ENCODE results near the gene TSSK3.

TSSK3 gene

DNA sequence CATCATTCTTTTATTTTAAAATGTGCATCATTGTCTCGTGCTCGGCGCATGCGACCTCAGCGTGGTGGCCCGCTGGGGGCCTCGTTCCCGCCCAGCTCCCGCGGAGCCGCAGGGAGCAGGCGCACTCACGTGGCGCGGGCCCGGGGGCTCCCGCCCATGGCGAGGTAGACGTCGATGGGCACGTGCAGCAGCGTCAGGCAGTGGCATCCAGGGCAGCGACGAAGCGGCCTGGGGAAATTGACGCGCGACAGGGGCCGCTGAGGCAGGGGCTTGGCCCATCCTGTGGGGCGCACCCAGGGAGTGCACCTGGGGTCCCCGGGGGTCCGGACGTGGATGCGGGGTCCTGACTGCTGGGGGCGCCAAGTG lies 1.0 kb upstream of the TSSK3 start:
- no peak for ATAC-seq (replicated peaks)
- DNase-seq: no peak
- Mint-ChIP-seq H3K27ac (no peak overlapping the region), H3K9me3 (no peaks in the 10 kb centered on the region), H3K4me3 (peak overlapping the region; percentile 66 to 70), H3K4me1 (ENCODE audit: low read depth in 2 of 2) (peaks cover 17 to 18% of the 10 kb centered on the region in 2 donors), H3K36me3 (ENCODE audit: insufficient read depth) (peaks cover 30% of the 10 kb centered on the region), H3K27me3 (peaks cover 0 to 9% of the 10 kb centered on the region in 2 donors)

DNA sequence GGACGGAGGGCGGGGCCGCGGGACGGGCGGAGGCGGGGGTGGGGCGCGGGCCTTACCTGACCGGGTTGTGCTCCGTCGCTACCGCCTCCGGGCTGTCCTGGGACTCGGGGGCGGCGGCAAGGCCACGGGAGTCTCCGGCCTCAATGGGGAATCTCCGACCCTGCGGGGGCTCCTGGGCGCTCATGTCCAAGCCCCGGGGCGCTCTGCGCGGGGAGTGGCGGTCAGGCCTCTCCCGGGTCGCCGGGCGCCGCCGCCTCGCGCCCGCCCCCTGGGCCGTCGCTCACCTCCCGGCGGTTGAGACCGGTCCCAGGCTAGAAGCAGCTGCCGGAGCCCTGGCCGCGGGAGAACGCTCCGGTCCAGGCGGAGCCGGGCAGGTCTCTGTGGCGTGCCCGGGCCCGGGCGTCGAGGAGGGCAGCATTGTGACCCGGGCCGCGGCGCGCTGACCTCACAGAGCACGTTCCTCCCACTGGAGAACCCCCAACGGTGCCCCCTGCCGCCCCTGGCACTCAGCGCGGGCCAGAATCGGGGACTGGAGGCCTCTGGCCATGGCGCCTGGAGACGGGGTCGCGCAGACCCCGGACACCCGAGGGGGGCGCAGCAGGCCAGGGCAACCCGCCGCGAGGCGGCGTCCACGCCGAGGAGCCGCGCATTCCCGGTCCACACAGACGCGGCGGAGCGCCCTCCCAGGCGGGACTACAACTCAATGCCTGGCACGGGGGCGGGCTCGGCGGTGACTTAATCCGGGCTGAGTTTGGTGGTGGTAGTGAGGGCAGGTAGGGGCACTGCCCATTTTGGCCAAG lies 465 bp upstream of the TSSK3 start:
- peak; percentile 54 for ATAC-seq (replicated peaks)
- H3K27ac Mint-ChIP-seq: peak overlapping the region in 1 of 2 donors; percentile 55

DNA sequence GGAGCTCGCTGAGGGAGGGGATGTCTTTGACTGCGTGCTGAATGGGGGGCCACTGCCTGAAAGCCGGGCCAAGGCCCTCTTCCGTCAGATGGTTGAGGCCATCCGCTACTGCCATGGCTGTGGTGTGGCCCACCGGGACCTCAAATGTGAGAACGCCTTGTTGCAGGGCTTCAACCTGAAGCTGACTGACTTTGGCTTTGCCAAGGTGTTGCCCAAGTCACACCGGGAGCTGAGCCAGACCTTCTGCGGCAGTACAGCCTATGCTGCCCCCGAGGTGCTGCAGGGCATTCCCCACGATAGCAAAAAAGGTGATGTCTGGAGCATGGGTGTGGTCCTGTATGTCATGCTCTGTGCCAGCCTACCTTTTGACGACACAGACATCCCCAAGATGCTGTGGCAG lies 1.4 kb downstream of the TSSK3 start:
- Mint-ChIP-seq H3K36me3 (ENCODE audit: insufficient read depth) (peaks cover 46% of the 10 kb centered on the region), H3K4me1 (ENCODE audit: low read depth in 2 of 2) (peaks cover 17 to 18% of the 10 kb centered on the region in 2 donors), H3K27me3 (peaks cover 0 to 9% of the 10 kb centered on the region in 2 donors), H3K27ac (peak overlapping the region in 1 of 2 donors; percentile 51), H3K4me3 (no peak overlapping the region), H3K9me3 (no peaks in the 10 kb centered on the region)
- DNase-seq (no peak), ATAC-seq (replicated peaks) (no peak)

More for the DNA sequence above, 465 bp upstream of the TSSK3 start:
- H3K4me3 Mint-ChIP-seq: peak overlapping the region; percentile 9 to 50
- H3K27me3 Mint-ChIP-seq: peaks cover 0 to 9% of the 10 kb centered on the region in 2 donors
- no peaks in the 10 kb centered on the region for H3K9me3 Mint-ChIP-seq
- H3K4me1 Mint-ChIP-seq (ENCODE audit: low read depth in 2 of 2): peaks cover 17 to 18% of the 10 kb centered on the region in 2 donors
- peaks cover 32% of the 10 kb centered on the region for H3K36me3 Mint-ChIP-seq (ENCODE audit: insufficient read depth)
- DNase-seq: no peak

DNA sequence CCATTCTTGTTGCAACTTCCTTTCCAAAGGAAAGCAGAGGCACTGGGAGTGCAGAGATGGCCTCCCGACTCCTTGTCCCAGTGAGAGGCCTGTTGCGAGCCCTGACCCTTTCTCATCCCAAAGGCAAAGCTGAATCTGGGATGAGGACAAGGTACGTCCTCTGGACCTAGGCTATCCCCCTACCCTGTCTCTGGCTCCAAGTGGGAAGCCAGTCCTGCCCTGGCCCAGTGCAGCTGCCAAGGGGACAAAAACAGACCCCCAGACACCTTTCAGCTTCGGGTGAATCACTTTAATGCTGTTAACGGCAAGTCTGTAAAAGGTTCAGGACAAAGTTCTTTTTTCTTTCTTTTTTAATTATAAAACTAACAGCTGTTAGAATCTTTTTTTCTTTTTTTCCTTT lies 2.5 kb downstream of the TSSK3 start:
- DNase-seq: no peak
- Mint-ChIP-seq H3K27ac (peak overlapping the region; percentile 25 to 51), H3K27me3 (peaks cover 0 to 9% of the 10 kb centered on the region in 2 donors), H3K9me3 (no peaks in the 10 kb centered on the region), H3K4me1 (ENCODE audit: low read depth in 2 of 2) (peaks cover 11 to 13% of the 10 kb centered on the region in 2 donors), H3K36me3 (ENCODE audit: insufficient read depth) (peaks cover 48% of the 10 kb centered on the region), H3K4me3 (no peak overlapping the region)
- ATAC-seq (replicated peaks): no peak

DNA sequence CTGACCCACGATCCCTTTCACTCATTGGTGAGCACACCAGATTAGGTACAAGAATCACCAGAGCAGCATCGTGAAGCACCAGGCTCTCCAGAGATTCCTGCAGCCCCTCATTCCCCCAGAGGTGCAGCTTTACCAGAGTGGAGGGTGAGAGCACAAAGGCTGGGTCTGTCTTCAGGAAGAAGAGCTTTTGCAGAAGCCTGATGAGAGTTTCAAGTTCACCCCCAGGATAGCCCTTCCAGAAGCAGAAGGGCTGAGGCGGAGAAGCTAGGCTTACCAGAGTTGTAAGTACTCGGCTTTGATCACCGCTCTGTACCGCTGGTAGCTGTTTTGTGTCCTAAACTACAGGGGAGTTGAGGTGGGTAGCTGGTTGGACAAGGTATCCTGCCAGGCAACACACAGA lies 3.1 kb downstream of the TSSK3 start:
- H3K27ac Mint-ChIP-seq: peak overlapping the region in 1 of 2 donors; percentile 57

DNA sequence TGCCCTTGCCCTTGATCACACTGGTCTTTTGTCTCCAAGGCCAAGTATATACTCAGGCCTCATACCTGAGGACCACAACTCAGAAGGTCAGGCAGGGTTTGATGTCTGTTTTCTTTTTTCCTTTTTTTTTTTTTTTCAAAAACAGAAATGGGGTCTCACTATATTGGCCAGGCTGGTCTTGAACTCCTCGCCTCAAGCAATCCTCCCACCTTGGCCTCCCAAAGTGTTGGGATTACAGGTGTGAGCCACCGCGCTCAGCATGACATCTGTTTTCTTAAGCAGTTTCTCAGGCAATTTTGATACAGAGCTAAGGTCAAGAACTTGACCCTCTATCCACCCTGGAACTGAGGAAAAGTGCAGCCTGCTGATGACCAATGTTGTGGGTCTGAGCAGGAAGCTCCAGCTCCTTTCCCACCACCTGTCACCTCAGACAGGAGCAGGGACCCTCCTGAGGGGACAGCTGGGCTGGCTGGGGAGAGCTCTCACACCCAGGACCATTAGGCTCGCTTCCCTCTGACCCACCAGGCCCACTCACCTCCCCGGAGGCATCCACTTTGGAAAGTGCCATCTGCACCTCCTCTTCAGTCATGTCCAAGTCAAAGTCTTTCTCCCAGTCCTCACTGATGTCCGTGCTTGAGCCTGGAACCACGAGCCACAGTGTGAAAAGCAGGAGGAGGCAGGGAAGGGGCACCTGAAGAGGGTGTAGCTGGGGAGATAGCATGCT lies 5.7 kb downstream of the TSSK3 start:
- ATAC-seq (replicated peaks) (no peak), DNase-seq (no peak)
- H3K27me3 Mint-ChIP-seq: no peaks in the 10 kb centered on the region
- H3K27ac Mint-ChIP-seq: no peak overlapping the region
- H3K4me1 Mint-ChIP-seq (ENCODE audit: low read depth in 2 of 2): peaks cover 14 to 16% of the 10 kb centered on the region in 2 donors
- no peak overlapping the region for H3K4me3 Mint-ChIP-seq
- peaks cover 66% of the 10 kb centered on the region for H3K36me3 Mint-ChIP-seq (ENCODE audit: insufficient read depth)
- H3K9me3 Mint-ChIP-seq: no peaks in the 10 kb centered on the region

More for the DNA sequence above, 3.1 kb downstream of the TSSK3 start:
- H3K4me3 Mint-ChIP-seq: no peak overlapping the region
- DNase-seq: no peak
- peaks cover 54% of the 10 kb centered on the region for H3K36me3 Mint-ChIP-seq (ENCODE audit: insufficient read depth)
- H3K27me3 Mint-ChIP-seq: peaks cover 0 to 9% of the 10 kb centered on the region in 2 donors
- ATAC-seq (replicated peaks): no peak
- peaks cover 7 to 10% of the 10 kb centered on the region in 2 donors for H3K4me1 Mint-ChIP-seq (ENCODE audit: low read depth in 2 of 2)
- H3K9me3 Mint-ChIP-seq: no peaks in the 10 kb centered on the region

DNA sequence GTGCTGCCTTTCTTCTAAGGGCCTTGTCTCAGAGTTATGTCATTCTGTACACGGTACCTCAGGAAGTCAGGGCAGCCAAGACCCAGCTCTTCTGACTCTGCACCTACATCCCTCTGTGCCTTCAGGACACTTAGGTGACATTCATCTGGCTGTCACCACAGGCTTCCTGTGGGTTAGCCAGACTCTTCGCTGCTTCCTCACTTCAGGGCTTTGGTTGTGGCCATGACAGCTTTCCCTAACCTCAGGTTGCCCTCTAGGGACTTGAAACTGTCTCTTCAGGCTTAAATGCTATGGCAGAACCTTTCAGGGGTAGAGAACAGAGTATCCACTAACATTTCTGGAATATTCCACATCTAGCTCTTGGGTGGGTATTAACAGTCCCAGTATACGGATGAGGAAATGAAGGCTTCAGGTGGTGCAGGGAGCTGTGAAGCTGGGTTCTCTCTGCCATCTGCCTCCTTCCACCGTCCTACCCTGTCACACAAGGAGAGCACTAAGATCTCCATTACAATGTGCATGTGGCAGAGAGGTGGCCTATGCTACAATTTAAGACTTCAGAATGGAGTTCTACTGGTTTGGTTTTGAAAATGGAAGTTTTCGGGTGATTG lies 9.9 kb downstream of the TSSK3 start:
- ATAC-seq (replicated peaks): peak; percentile 96
- Mint-ChIP-seq H3K4me3 (peak overlapping the region in 1 of 2 donors; percentile 21), H3K36me3 (ENCODE audit: insufficient read depth) (peaks cover 79% of the 10 kb centered on the region), H3K4me1 (ENCODE audit: low read depth in 2 of 2) (peaks cover 14 to 22% of the 10 kb centered on the region in 2 donors), H3K27me3 (no peaks in the 10 kb centered on the region), H3K27ac (peak overlapping the region; percentile 4 to 8), H3K9me3 (no peaks in the 10 kb centered on the region)
- DNase-seq: peak; percentile 49 to 51 (median 50)

DNA sequence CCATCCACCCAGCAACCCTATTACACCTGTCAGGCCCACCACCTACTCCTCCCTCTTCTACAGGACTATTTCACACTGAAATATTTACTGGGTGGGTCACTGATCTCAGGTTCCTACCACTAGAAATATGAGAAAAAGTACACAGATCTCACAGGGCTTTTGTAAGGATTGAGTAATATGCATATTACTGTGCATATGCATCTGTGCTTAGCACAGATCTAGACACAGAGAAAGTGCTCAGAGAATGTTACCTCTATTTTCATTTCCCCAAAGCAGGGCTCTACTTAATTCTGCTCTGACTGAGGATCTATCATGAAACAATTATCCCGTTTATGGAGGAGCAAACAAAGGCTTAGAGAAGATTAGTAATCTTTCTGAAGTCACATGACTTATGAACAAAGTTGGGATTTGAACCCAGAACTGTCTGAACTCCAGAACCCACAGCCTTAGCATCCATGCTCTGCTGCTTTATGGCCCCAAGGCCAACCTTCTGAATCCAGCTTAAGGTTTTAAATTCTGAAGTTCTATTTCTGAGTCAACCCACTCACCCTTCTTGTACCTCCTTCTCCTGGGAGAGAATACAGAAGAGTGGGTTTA lies 11.8 kb downstream of the TSSK3 start:
- Mint-ChIP-seq H3K36me3 (ENCODE audit: insufficient read depth) (peaks cover 82% of the 10 kb centered on the region), H3K4me1 (ENCODE audit: low read depth in 2 of 2) (peaks cover 14 to 22% of the 10 kb centered on the region in 2 donors), H3K9me3 (no peaks in the 10 kb centered on the region), H3K27me3 (no peaks in the 10 kb centered on the region), H3K27ac (peak overlapping the region; percentile 27 to 28), H3K4me3 (no peak overlapping the region)
- ATAC-seq (replicated peaks) (no peak), DNase-seq (no peak)

DNA sequence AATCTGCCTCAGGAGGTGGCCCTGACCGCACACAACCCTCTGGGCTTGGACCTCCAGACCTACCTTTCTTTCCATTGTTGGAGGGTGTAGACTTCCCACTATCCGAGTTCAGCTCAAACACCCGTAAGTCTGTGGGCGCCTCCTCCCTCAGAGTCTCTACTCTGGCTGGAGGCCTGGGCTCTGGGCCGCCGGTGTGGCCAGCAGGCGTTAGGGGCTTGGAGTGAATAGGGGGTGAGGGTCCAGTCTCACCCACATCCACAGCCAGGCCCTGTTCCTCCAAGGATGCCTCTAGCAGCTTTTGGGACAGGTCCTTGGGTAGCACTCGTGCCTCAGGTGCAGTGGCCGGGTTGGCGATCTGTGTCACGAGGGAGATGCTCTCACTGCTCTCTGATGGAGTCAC lies 13.9 kb downstream of the TSSK3 start:
- H3K4me3 Mint-ChIP-seq: no peak overlapping the region
- no peak for ATAC-seq (replicated peaks)

DNA sequence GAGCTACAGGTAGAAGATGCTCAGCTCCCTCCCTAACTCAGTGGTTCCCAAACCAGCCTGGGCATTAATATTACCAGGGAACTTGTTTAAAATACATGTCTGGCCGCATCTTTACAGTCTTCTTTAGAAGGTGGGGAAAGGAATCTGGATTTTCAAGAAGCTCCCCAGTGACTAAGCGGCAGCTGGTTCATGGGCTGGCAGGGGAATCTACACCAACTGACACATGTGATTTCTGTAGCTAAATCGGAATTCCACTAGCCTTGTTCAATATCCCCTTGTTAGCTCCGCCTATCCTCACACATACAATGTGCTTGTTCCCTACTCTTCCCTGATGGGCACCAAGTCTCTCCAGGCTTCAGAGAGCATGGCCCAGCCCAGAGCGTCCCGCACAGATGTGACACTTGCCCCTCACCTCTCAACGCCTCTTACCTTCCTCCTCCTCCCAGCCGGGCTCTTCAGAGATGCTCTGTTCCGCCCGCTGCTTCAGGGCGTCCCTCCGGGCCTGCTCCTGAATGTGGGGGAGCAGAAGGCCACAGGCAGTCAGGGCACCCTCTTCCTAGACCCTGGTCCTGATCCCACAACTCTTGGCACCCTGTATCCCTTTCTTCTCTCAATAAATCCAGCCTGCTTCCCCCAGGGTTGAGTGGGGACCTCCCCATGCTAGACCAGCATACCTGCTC lies 15.3 kb downstream of the TSSK3 start:
- DNase-seq (no peak), ATAC-seq (replicated peaks) (no peak)
- Mint-ChIP-seq H3K4me1 (ENCODE audit: low read depth in 2 of 2) (peaks cover 2 to 13% of the 10 kb centered on the region in 2 donors), H3K27ac (peak overlapping the region in 1 of 2 donors; percentile 83), H3K27me3 (no peaks in the 10 kb centered on the region), H3K4me3 (no peak overlapping the region), H3K9me3 (no peaks in the 10 kb centered on the region), H3K36me3 (ENCODE audit: insufficient read depth) (peaks cover 90% of the 10 kb centered on the region)

More for the DNA sequence above, 13.9 kb downstream of the TSSK3 start:
- no peak for DNase-seq
- no peaks in the 10 kb centered on the region for H3K27me3 Mint-ChIP-seq
- H3K27ac Mint-ChIP-seq: no peak overlapping the region
- H3K36me3 Mint-ChIP-seq (ENCODE audit: insufficient read depth): peaks cover 92% of the 10 kb centered on the region
- H3K9me3 Mint-ChIP-seq: no peaks in the 10 kb centered on the region
- H3K4me1 Mint-ChIP-seq (ENCODE audit: low read depth in 2 of 2): peaks cover 14 to 25% of the 10 kb centered on the region in 2 donors

DNA sequence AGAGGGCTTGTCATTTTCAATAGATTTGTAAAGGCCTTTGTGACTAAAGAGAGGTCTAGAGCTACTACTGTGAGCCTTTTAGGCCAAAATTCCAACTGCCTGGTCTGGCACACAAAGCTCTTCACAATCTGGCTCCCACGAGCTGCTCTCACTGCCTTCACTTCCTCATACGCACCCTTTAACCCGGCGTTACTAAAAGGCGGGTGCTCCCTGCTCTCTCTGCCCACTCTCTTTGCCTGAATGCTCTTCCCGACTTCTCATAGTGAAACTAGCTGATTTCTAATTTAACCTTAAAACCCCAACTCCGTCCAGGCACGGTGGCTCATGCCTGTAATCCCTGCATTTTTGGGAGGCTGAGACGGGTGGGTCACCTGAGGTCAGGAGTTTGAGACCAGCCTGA lies 17.7 kb downstream of the TSSK3 start:
- no peak for ATAC-seq (replicated peaks)
- Mint-ChIP-seq H3K4me3 (peak overlapping the region in 1 of 2 donors; percentile 35), H3K4me1 (ENCODE audit: low read depth in 2 of 2) (peaks cover 0 to 4% of the 10 kb centered on the region in 2 donors), H3K27me3 (no peaks in the 10 kb centered on the region), H3K36me3 (ENCODE audit: insufficient read depth) (peaks cover 84% of the 10 kb centered on the region), H3K9me3 (no peaks in the 10 kb centered on the region), H3K27ac (peak overlapping the region; percentile 44 to 82)
- no peak for DNase-seq

DNA sequence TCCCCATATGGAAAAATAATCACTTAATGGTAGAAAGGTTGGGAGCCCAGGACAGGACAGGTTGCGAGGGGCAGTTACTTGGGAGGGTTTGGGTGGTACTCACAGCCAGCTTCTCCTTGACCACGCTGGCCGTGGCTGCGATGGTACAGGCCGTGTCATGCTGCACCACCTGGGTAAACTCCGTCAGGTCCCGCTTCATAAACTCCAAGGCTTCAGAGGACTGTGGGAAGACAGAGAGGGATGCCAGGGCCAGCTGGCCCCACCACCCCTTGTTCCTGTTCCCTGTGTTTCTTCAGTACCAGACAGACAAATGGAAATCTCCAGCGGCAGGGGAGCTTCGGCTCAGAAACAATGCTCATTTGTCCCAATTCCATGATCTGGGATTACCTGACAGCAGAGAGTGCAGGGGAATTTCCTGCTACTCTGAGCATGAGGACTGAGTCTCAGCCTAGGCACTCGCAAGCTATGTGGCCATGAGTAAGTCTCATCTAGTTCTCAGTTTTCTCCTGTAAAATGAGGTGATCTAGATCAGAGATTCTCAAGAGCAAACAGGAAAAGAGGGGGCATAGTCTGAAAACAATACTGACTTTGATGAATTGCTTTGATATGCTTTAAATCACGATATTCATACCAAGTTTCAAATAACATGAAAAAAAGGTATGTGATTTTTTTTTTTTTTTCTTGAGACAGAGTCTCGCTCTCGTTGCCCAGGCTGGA lies 24.5 kb downstream of the TSSK3 start:
- no peak for ATAC-seq (replicated peaks)
- peak overlapping the region; percentile 17 to 65 for H3K27ac Mint-ChIP-seq
- H3K27me3 Mint-ChIP-seq: no peaks in the 10 kb centered on the region
- H3K4me1 Mint-ChIP-seq (ENCODE audit: low read depth in 2 of 2): no peaks in the 10 kb centered on the region
- no peaks in the 10 kb centered on the region for H3K9me3 Mint-ChIP-seq
- H3K36me3 Mint-ChIP-seq (ENCODE audit: insufficient read depth): peaks cover 23% of the 10 kb centered on the region
- no peak overlapping the region for H3K4me3 Mint-ChIP-seq
- DNase-seq: no peak

Data from effector memory CD8-positive, alpha-beta T cell (primary cell).